Stimulated activated CD8-positive, alpha-beta memory T cell treated with anti-CD3 and anti-CD28 coated beads, Interleukin-15, amount 100 ng/mL, for 24 hours (primary cell): ENCODE data around the gene GFOD1.
"Not testable (repeated sequence)": the region's sequence is repeated elsewhere in the genome, so short reads cannot be mapped to it uniquely, and the experiment has no call there.

Experiments used
- DNase-seq: peaks from one replicate; pipeline ENCODE4 v3.0.0-alpha.2; 2020; ENCODE audit warnings: low read depth

The GFOD1 gene

DNA sequence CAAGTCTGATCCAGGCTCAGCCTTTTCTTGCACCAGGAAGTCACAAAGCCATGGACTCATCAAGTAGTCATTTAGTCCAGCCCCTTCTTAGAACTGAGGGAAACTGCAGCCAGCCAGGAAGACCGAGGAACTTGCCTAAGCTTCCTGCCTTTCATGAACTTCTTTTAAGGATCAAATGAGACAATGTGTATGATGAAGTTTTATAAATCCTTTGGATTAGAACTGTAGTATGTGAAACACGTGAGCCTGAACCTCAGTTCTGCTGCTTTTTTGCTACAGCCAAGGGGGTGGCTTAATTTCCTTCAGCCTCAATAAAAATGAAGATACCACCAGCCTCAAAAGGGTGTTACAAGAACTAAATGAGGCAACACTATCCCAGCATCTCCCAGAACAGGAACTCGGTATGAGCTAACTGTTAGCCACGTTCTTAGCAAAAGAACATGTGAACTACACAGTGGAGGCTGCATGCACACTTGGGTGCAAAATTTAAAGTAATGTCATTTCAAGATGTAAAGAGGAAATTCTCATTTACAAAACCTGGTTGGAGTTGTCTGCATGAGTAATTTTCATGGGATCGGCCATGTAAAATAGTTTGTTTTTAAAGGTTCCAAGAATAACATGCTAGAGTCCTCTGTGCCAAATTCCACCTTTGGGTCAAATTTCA lies 83.0 kb downstream of the GFOD1 start:
- DNase-seq = no peak

DNA sequence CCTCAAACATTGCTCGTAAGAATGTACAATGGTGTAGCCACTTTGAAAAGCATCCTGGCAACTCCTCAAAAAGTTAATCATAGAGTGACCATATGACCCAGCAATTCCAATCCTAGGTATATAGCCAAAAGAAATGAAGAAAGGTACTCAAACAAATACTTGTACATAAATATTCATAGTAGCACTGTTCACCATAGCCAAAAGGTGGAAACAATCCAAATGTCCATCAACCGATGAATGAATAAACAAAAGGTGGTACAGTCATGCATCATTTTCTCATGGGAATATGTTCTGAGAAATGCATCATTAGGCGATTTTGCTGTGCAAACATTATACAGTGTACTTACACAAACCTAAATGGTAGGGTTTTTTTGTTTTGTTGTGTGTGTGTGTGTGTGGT lies 84.7 kb downstream of the GFOD1 start:
- no peak for DNase-seq

- DNase-seq = no peak
Measured at GRCh38 chr6:13400772-13401171, 86.6 kb downstream of the GFOD1 start.

DNA sequence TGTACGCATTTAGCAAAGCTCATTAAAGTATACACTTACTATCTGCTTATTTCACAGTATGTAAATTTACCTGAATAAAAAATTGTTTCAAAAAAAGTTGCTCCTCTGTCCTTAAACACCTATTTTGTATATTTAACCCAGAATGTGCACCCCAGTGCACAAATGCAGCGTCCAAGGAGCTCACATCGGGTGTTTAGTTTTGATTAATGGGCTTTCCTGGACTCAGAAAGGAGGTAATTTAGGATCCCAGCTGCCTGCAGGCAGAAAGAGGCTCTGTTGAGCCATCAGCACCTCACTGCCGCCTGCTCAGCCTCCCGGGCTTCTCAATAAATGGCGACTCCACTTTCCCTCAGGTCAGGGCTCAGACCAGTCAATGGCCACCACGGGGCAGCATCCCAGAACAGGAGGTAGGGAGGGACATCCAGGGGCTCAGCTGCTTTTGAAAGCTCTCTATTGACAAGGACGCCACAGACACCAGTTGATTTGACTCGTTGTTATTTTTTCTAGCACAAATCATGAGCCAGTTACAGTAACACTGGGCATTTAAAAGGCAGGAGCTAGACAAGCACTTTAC lies 88.9 kb downstream of the GFOD1 start:
- DNase-seq = no peak

DNA sequence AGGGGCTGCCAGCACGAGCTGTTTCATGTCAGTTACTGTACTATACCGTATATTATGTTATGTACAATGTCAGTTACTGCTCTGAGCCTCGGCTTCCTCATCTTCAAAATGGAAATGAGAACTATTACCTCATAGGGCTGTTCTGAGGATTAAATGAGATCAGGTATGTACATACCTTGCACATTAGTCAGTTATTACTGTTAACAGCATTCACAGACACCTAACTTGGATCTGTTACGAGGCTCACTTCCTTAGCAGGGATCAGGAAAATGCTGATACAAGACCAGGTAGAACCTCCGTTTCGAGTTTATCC lies 89.4 kb downstream of the GFOD1 start:
- DNase-seq = no peak

GRCh38 chr6:13397359-13398068 lies 89.9 kb downstream of the GFOD1 start:
- DNase-seq = no peak

DNA sequence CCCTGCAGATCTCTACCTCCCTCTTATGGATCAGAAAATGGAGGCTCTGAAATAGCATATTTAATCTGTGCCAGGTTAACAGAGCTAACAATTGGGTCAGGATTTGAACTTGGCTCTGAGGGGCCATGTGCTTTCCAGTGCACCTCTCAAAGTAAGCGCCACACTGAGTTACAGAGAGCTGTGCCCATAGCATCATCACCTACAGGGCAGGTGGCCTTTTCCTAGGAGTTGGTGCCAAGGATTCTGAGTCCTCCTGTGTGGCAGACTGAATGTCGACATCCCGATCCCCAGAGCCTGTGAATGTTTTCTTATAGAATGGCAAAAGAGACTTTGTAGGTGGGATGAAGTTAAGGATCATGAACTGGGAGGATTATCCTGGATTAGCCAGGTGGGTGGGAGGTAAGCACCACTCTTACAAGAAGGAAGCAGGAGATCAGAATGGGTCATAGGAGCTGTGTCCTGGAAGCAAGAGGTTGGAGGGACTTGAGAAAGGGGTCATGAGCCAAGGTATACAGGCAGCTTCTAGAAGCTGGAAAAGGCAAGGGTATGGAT lies 91.1 kb downstream of the GFOD1 start:
- DNase-seq = no peak

DNA sequence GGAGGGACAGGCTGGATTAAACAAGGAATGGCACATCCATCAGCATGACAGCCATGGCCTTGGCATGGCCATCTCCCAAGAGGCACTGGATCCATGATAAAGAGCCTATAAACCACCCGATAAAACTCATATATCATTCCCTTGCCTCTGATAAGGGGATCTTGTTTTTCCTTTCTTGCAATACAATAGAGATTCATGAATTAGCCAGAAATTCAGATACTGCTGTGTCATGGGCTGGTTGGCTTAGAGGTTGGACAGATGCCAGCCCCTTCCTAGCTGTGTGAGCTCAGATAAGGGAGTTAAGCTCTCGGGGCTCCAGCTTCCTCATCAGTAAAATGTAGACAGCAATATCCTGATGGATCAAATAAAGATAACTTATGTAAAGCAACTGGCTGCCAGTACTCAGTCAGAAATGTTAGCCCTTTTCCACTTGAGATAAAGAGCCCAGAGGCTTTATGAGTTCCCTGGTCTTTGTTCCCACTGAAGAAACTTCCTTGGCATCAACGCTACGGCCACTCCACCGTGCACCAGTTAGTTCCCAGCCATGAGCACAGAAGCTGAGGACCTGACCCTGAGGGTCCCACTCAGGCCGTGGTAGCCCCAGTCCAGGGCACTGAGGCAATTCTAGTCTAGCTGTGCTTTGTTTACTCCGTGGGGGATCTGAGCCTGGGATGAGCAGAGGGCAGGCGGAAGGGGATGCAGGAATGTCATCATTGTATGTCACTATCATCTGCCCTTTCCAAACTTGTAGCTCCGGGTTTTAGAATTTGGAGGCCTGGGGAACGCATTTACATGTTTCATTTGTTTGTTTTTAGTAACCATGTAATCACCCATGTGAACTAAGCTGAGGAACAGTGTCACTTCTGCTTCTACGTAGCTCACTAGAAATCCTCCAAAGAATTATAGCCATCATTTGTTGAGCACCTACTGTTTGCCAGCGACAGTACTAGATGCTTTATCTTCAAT lies 91.8 kb downstream of the GFOD1 start:
- no peak for DNase-seq

DNA sequence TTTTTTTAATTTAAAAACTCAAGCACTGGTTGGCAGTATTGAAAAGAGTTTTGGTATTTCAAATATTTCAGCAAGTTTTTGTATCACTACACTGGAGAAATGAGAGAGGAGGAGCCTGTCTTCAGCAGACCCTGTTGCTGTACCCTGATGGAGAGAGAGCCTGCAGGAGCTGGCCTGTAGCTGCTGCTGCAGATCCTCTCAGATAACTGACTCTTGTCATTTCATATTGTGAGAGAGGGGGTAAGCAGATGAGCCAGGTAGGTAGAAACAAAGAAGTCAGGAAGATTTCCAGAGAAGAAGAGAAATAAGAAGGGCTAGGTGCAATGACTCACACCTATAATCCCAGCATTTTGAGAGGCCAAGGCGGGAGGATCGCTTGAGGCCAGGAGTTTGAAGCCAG lies 94.9 kb downstream of the GFOD1 start:
- DNase-seq = no peak

DNA sequence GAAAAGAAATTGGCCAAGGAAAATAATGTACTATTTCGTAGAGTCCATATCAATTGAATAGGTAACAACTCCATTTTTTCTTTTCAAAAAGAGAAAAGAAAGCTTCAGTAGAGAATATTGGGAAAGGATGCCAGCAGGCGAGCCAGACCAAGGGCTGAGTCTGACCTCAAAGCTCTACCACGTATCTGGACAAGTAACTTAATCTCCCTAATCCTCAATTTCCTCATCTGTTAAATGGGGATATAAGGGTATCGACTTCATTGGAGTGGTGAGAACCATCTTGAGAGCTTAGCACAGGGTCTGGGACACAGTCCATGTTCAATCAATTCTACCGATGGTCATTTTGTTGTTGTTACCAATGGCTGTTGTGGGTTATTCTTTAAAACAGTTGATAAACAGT lies 95.9 kb downstream of the GFOD1 start:
- DNase-seq = no peak

DNA sequence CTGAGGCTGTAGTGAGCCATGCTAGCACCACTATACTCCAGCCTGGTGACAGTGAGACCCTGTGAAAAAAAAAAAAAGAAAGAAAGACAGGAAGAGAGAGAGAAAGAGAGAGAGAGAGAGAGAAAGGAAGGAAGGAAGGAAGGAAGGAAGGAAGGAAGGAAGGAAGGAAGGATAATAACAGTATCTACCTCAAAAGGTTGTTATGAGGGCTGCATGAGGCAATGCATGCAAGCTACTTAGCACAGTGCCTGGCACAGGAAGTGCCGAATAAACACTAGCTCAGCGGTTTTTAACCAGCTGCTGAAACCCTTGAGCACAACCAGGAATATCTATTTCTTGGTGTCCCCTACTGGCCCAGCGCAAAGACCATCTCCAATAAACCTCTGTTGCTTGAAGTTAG lies 96.7 kb downstream of the GFOD1 start:
- DNase-seq = no peak

- DNase-seq = not testable (repeated sequence)
Measured at GRCh38 chr6:13389237-13389636, 98.2 kb downstream of the GFOD1 start.

DNA sequence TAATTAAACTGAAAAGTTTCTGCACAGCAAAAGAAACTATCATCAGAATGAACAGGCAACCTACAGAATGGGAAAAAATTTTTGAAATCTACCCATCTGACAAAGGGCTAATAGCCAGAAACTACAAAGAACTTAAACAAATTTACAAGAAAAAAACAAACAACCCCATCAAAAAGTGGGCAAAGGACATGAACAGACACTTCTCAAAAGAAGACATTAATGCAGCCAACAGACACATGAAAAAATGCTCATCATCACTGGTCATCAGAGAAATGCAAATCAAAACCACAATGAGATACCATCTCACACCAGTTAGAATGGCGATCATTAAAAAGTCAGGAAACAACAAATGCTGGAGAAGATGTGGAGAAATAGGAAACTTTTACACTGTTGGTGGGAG lies 98.6 kb downstream of the GFOD1 start:
- DNase-seq = not testable (repeated sequence)

GRCh38 chr6:13384966-13385365 lies 102.4 kb downstream of the GFOD1 start:
- DNase-seq = no peak

- no peak for DNase-seq
Measured at GRCh38 chr6:13384506-13384905, 102.9 kb downstream of the GFOD1 start.

DNA sequence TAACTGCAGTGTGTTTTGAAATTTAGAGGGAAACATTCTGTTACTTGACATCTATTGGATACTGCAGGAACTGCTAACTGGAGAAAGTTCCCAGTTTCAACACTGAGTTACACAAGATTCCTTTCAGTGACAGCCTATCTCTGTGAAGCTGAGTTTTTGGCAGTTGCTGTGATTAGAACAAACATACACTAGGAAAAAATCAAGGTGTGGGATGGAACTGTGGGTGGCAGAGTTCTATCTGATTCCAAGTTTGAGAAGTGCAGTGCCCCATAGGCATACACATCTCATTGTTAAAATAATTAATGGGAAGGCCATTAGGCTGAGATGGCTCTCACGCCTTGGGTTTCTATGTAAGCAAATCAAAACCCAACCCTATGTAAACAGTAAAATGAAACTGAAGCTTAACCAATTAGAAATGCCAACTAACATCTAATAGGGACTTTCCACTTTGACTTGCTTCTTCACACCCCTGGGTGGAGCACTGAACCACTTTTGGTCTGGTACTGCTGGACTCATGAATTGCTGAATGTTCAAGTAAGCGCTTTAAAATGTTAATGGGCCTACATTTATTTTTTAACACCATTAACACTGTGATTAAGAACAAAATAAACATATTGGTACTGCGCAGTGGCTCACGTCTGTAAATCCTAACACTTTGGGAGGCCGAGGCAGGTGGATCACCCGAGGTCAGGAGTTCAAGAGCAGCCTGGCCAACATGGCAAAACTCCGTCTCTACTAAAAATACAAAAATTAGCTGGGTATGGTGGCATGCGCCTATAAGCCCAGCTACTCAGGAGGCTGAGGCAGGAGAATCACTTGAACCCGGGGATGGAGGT lies 103.9 kb downstream of the GFOD1 start:
- DNase-seq = no peak

GRCh38 chr6:13380761-13381160 lies 106.6 kb downstream of the GFOD1 start:
- DNase-seq = no peak

- DNase-seq = no peak
Measured at GRCh38 chr6:13378669-13379590, 108.5 kb downstream of the GFOD1 start.

- DNase-seq = no peak
Measured at GRCh38 chr6:13377054-13377758, 110.2 kb downstream of the GFOD1 start.
